Astrocyte of the spinal cord (primary cell): ENCODE measurements around the gene PVRIG.
A peak's percentile ranks its signal among the peaks of the same experiment; 100 is the strongest.
"Not testable (repeated sequence)": the region's sequence is repeated elsewhere in the genome, so short reads cannot be mapped to it uniquely, and the experiment has no call there.

Experiments
- DNase-seq: peaks from one replicate; pipeline ENCODE4 v3.0.0; 2011; ENCODE audit warnings: low read depth, low spot score
- H3K4me3 ChIP-seq: 2 replicates; pipeline ENCODE4 v1.5.1; 2011; ENCODE audit warnings: low read depth, mild to moderate bottlenecking, low read length, moderate library complexity
- in situ Hi-C: cut with HindIII; loops from 2 replicates; pipeline ENCODE4 v1.10.0; 2017; ENCODE audit warnings: low sequenced_read_pairs
- TF ChIP-seq, protein P1 (sequence below): IDR thresholded peaks from 2 replicates; pipeline ENCODE4 v1.5.1; 2012; ENCODE audit warnings: low read depth, mild to moderate bottlenecking, low read length, inconsistent platforms

Gene PVRIG

DNA sequence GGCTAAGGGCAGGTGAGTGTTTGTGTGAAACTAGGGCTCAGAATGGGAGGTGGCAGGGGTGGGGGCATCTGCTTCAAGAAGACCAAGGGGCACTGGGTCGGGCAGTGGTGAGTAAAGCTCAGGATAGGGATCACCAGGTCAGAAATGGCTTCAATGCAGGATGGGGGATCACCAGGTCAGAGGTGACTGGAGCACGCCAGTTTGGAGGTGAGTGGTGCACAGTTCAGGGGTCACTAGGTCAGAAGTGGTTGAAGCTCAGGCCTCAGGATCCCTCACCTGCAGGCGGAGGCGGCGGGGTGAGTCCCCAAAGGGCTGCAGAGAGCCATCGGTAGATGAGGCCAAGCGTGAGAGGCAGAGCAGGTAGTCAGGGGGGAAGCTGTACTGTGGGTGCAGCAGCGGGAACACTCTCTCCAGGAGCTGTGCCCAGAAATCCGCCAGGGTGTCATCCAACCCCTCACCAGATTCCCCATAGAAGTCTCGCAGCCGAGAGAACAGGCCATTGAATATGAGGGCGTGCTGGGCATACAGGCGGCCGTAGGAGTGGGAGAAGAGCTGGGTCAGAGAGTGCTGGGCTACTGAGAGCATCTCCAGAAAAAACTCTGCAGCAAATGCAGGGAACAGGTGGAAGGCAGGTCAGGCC lies 44.3 kb upstream of the PVRIG start:
- TF ChIP-seq, protein P1, sequence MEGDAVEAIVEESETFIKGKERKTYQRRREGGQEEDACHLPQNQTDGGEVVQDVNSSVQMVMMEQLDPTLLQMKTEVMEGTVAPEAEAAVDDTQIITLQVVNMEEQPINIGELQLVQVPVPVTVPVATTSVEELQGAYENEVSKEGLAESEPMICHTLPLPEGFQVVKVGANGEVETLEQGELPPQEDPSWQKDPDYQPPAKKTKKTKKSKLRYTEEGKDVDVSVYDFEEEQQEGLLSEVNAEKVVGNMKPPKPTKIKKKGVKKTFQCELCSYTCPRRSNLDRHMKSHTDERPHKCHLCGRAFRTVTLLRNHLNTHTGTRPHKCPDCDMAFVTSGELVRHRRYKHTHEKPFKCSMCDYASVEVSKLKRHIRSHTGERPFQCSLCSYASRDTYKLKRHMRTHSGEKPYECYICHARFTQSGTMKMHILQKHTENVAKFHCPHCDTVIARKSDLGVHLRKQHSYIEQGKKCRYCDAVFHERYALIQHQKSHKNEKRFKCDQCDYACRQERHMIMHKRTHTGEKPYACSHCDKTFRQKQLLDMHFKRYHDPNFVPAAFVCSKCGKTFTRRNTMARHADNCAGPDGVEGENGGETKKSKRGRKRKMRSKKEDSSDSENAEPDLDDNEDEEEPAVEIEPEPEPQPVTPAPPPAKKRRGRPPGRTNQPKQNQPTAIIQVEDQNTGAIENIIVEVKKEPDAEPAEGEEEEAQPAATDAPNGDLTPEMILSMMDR = no peak
- H3K4me3 ChIP-seq = no peak overlapping the region
- in situ Hi-C loops = no loop called here
- DNase-seq = no peak

DNA sequence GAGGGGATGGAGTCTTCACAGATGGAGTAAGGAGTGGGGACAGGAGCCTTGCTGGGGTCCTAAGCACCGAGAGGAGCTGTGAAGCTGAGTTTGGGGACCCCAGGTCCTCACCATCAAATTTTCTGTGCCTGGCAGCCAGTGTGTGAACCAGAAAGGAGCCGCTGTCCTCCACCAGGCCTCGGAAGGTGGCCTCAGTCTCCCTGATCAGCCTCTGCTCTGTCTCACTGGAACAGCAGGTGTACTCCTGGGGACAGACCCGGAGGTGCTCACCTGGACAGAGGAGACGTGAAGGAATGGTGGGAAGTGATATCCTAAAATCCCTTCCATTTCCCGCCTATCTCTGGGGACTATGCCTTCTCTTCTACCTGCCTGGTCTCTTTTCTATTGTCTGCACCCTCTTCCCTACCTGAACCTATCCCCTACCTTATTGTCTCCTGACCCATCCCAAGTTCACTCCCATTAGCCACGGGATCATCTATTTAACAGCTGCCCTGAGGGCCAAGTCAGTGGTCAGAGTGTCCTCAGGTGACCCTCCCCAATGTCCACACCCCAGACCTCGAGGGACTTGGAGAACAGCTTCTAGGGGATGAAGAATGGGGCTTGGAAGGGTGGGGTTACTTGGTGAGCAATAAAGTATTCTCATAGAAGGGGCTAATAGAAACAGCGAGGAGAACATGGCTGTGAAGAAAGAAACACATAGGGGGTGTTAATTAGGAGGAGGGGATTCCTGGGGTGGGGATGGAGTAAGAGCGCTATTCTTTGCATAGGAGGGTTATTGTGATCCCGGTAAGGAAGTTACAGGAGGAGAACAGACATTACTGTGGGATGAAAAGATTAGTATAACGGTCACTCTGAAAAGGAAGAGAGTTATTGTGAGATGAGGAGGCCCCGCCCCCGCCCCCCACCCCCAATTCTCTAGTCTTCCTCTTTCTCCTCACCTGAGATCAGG lies 43.4 kb upstream of the PVRIG start:
- TF ChIP-seq, protein P1 = no peak
- in situ Hi-C loops = no loop called here
- peak overlapping the region; percentile 91 for H3K4me3 ChIP-seq
- DNase-seq = no peak

DNA sequence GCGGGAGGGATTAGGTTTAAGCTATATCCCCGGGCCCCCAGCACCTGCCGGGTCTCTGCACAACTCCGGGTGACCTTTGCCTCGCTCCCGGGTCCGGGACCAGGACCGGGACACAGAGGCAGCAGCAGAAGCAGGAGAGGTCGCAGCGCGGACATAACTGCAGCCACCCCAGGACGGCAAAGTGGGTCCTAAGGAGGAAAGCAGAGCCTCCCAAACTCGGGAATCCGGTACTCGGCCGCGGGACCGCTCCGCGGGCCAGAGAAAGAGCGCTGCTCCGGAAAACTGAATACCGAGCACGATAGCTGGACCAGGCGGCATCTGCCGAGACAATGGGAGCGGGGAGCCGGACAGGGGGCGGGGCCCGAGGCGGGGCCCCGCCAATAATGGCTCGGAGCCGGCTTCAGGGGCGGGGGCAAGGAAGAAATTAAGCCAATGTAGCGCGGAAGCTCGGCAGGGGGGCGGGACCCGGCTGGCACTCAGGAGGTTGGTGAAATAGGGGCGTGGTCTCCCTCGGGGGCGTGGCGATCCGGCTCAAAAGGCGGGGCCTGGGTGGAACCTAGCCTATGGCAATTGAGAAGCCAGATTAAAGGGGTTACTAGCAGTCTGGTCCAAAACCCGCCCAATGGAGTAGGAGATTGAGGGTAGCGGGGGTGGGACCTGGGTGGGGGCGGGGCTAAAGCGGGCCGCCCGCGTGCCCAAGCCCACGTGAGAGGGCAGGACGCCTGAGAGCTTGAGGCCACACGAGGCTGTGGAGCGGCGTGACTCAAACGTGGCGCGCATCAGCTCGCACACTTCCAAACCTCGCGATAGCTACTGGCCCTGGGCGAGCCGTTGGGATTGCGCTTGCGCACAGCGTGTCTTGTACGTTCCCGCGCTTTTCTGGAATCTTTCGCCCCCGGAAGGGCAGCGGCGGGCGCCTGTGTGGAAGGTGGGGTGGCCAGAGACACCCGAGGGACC lies 42.4 kb upstream of the PVRIG start, which contains the start of the genes GPC2 and STAG3:
GPC2 (minus strand) TSS at position 337 of the 957 bp plus-strand sequence; CDS start at position 155, 182 bp downstream.
STAG3 (plus strand) TSS at position 874 of the 957 bp plus-strand sequence. CDS start 2,639 bp downstream, outside the sequence.
- in situ Hi-C loops = no loop called here
- TF ChIP-seq, protein P1 = no peak
- peak; percentile 98 for DNase-seq
- peak within 1 kb of the TSS; percentile 91 for H3K4me3 ChIP-seq

DNA sequence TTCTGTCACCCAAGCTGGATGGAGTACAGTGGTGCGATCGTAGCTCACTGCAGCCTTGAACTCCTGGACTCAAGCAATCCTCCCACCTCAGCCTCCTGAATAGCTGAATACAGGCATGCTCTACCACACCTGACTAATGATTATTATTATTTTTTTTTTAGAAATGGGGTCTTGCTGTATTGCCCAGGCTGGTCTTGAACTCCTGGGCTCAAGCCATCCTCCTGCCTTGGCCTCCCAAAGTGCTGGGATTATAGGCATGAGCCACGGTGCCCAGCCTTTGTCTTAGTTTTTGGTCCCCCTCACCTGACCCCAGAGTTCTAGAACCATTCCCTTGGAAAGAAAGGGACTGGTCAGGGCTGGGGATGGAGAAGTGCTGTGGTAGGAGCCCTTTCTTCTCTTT lies 39.7 kb upstream of the PVRIG start:
- DNase-seq, H3K4me3 ChIP-seq, in situ Hi-C loops: not testable (repeated sequence)

DNA sequence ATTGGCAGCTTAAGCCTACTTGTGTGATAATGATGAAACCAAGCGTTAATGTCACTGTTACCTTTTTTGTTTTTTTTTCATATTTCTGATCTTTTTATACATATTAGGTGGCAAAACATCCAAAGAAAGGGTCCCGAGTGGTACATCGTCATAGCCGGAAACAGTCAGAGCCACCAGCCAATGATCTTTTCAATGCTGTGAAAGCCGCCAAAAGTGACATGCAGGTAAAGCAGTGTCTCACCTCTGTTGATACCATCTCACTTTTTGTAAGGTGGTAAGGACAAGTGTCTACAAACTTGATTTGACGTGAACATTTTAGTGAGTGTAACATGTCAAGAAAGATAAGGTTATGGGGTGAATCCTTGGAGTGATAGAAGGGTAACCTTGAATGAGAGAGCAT lies 37.1 kb upstream of the PVRIG start:
- H3K4me3 ChIP-seq, DNase-seq, in situ Hi-C loops: not testable (repeated sequence)

DNA sequence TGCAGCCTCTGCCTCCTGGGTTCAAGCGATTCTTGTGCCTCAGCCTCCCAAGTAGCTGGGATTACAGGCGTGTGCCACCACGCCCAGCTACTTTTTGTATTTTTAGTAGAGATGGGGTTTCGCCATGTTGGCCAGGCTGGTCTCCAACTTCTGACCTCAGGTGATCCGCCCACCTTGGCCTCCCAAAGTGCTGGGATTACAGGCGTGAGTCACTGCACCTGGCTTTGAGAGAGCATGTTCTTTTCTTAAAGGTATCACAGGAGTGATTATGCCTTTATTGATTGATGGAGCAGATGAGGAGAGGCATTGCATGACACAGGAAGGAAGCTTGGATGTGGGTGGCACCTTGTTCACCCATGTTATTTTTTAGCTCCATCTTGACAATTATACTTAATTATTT lies 36.7 kb upstream of the PVRIG start:
- H3K4me3 ChIP-seq, DNase-seq, in situ Hi-C loops: not testable (repeated sequence)

DNA sequence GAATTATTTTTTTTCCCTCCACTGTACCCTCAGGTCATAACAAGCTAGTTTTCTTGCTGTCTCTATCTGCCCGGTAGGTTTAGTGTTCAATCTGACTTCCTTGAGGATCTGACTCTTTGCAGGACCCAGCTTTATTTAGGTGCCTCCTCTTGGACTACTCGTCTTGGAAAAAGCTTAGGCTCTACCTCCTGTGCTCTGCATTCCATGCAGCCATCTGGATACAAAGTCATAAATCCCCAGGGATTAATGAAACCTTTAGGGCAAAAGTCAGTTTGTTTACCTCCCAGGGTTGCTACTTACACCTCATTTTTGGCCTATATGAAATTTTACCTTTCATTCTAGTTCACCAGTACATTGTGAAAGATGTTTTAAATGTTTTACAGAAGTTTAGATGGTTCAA lies 34.0 kb upstream of the PVRIG start:
- TF ChIP-seq, protein P1 = no peak
- H3K4me3 ChIP-seq = no peak overlapping the region
- no peak for DNase-seq
- in situ Hi-C loops = no loop called here
